Type B pancreatic cell (in vitro differentiated cells): Measurements from ENCODE around the gene IZUMO4. TPM values are rescaled to one million over a fixed set of nuclear protein-coding genes. Genes with fewer than 3 reads are reported as not detected.

Experiments used
- DNase-seq: peaks from one replicate; pipeline ENCODE4 v3.0.0; 2021; ENCODE audit warnings: mixed read lengths; ENCODE audit not compliant: unreplicated experiment; ENCODE audit errors: extremely low spot score
- H3K27ac Mint-ChIP-seq: 2 replicates; pipeline ENCODE4 v1.8.0; 2021; ENCODE audit warnings: mild to moderate bottlenecking, mixed read lengths
- H3K27me3 Mint-ChIP-seq: 2 replicates; pipeline ENCODE4 v1.8.0; 2021; ENCODE audit warnings: mixed read lengths
- H3K36me3 Mint-ChIP-seq: 2 replicates; pipeline ENCODE4 v1.8.0; 2021; ENCODE audit warnings: mixed read lengths
- H3K4me1 Mint-ChIP-seq: one replicate; pipeline ENCODE4 v1.8.0; 2021; ENCODE audit warnings: mixed read lengths; ENCODE audit not compliant: unreplicated experiment
- H3K4me3 Mint-ChIP-seq: 2 replicates; pipeline ENCODE4 v1.8.0; 2021; ENCODE audit warnings: mild to moderate bottlenecking, mixed read lengths
- H3K9me3 Mint-ChIP-seq: 2 replicates; pipeline ENCODE4 v1.8.0; 2021; ENCODE audit warnings: mixed read lengths
- CTCF ChIP-seq: fragments of 200-600 bp; sonication (generic); conservative IDR thresholded peaks from 2 replicates; pipeline ENCODE4 v1.5.0; 2021; ENCODE audit warnings: antibody characterized with exemption, mild to moderate bottlenecking
- total RNA-seq: library from RNA; stranded (reverse); gene quantifications from 2 replicates; pipeline ENCODE4 v1.2.1, GENCODE V29; 2021; ENCODE audit warnings: low replicate concordance

Gene IZUMO4
- total RNA-seq, 1 donor from 2014 or later, result 7.4 TPM

DNA sequence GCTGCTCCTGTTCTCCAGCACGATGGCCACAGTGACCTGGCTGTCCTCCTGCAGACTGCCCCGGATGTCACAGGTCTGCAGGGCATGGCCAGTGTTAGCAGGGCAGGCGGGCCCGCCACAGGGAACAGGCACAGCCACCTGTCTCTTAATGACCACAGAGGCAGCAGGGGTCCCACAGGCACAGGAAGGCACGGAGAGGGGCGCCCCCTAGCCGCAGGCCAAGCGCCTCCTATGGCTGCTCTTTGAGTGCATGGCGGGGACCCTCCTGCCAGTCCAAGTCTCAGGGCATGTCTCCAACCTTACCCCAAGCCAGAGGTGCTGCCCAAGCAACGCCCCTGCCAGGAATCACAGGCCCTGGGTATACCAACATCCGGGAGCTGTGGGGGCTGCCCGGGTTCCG is 14.1 kb downstream of the IZUMO4 start:
- Mint-ChIP-seq H3K27me3 (no peaks in the 10 kb centered on the region), H3K27ac (no peak overlapping the region), H3K4me3 (no peak overlapping the region), H3K36me3 (peaks cover 16% of the 10 kb centered on the region), H3K4me1 (no peaks in the 10 kb centered on the region), H3K9me3 (no peaks in the 10 kb centered on the region)
- TF ChIP-seq CTCF, result no peak
- no peak for DNase-seq

GRCh38 chr19:2111425-2111824 is 14.7 kb downstream of the IZUMO4 start:
- Mint-ChIP-seq H3K4me1 (no peaks in the 10 kb centered on the region), H3K36me3 (peaks cover 14% of the 10 kb centered on the region), H3K4me3 (no peak overlapping the region), H3K27ac (no peak overlapping the region), H3K27me3 (no peaks in the 10 kb centered on the region), H3K9me3 (no peaks in the 10 kb centered on the region)
- DNase-seq, result no peak
- TF ChIP-seq CTCF, result no peak

- no peak overlapping the region for H3K4me3 Mint-ChIP-seq
- H3K36me3 Mint-ChIP-seq, result peaks cover 9% of the 10 kb centered on the region
- no peak for TF ChIP-seq CTCF
Observed at GRCh38 chr19:2111886-2112285, 15.2 kb downstream of the IZUMO4 start.

DNA sequence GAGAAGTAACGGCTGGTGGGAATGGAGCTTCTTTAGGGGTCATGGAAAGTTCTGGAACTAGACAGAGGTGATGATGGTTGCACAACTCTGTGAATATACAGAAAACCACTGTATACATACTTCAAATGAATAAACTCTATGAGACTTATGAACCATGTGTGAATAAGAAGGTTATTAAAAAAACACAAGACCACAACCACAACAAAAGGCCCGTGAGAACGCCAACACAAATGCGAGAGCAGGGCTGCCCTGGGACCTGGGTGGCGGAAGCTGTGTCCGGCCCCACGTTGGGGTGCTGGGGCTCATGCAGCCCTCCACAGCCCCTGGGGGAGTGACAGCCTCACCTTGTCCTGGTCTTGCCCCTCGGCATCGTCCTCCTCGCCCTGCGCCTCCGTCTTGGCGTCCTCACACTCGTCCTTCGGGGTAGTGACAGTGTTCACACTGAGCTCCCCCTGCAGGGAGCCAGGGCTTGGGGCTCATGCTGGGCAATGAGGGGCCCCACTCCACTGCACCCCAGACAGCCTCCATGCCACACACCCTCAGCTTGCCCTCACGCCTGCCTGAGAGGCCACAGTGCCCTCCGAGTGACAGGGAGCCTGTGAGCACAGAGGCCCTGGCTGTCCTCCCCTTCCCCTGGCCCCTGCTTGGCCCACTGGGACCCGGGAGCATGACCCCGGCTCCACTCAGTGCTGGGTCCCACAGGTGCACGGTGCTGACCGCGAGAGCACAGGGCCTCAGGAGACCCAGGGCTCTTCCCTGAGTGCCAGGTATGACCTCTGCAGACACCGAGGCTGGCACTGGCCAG is 16.0 kb downstream of the IZUMO4 start:
- no peak overlapping the region for H3K4me3 Mint-ChIP-seq
- no peak for DNase-seq
- TF ChIP-seq CTCF, result no peak
- no peaks in the 10 kb centered on the region for H3K27me3 Mint-ChIP-seq
- H3K4me1 Mint-ChIP-seq, result no peaks in the 10 kb centered on the region
- peaks cover 6% of the 10 kb centered on the region for H3K36me3 Mint-ChIP-seq
- H3K9me3 Mint-ChIP-seq, result no peaks in the 10 kb centered on the region
- no peak overlapping the region for H3K27ac Mint-ChIP-seq

More at GRCh38 chr19:2111886-2112285, 15.2 kb downstream of the IZUMO4 start:
- no peaks in the 10 kb centered on the region for H3K27me3 Mint-ChIP-seq
- no peaks in the 10 kb centered on the region for H3K9me3 Mint-ChIP-seq
- H3K4me1 Mint-ChIP-seq, result no peaks in the 10 kb centered on the region
- no peak overlapping the region for H3K27ac Mint-ChIP-seq
- no peak for DNase-seq

- H3K9me3 Mint-ChIP-seq, result no peaks in the 10 kb centered on the region
- no peak overlapping the region for H3K4me3 Mint-ChIP-seq
- no peaks in the 10 kb centered on the region for H3K36me3 Mint-ChIP-seq
- DNase-seq, result no peak
- H3K27me3 Mint-ChIP-seq, result no peaks in the 10 kb centered on the region
- TF ChIP-seq CTCF, result no peak
- no peaks in the 10 kb centered on the region for H3K4me1 Mint-ChIP-seq
- H3K27ac Mint-ChIP-seq, result no peak overlapping the region
Observed at GRCh38 chr19:2113439-2114211, 16.9 kb downstream of the IZUMO4 start.
